ENCODE results near the gene PAQR4. TPM values are rescaled to one million over a fixed set of nuclear protein-coding genes. Genes with fewer than 3 reads are reported as not detected.

PAQR4 gene
- polyA plus RNA-seq, 3 donors: 2.9 to 7.7 (median 4.7) TPM

GRCh38 chr16:2973605-2974318 lies 4.6 kb downstream of the PAQR4 start:
- 86 to 89% (median 86%) methylated on average over 14 to 17 of the region's 17 CpGs for WGBS, 3 donors

GRCh38 chr16:2974319-2975056 lies 5.3 kb downstream of the PAQR4 start:
- H3K27ac ChIP-seq (ENCODE audit: low read depth, low read length): no peak overlapping the region
- 93 to 95% (median 94%) methylated on average over 14 to 15 of the region's 15 CpGs for WGBS, 3 donors

More at GRCh38 chr16:2973605-2974318, 4.6 kb downstream of the PAQR4 start:
- no peak overlapping the region for H3K27ac ChIP-seq (ENCODE audit: low read depth, low read length)

GRCh38 chr16:2975161-2975795 lies 6.1 kb downstream of the PAQR4 start:
- H3K27ac ChIP-seq (ENCODE audit: low read depth, low read length): no peak overlapping the region
- WGBS, 3 donors: 93 to 96% (median 95%) methylated on average over 28 of the region's 28 CpGs

- WGBS, 3 donors: 62 to 94% (median 91%) methylated on average over 7 of the region's 7 CpGs
Observed at GRCh38 chr16:2976201-2976600, 7.1 kb downstream of the PAQR4 start.

GRCh38 chr16:2976673-2977072 lies 7.5 kb downstream of the PAQR4 start:
- no peak overlapping the region for H3K27ac ChIP-seq (ENCODE audit: low read depth, low read length)
- 94 to 95% (median 94%) methylated on average over 14 to 15 of the region's 15 CpGs for WGBS, 3 donors

More at GRCh38 chr16:2976201-2976600, 7.1 kb downstream of the PAQR4 start:
- no peak overlapping the region for H3K27ac ChIP-seq (ENCODE audit: low read depth, low read length)

- H3K27ac ChIP-seq (ENCODE audit: low read depth, low read length): no peak overlapping the region
- WGBS, 3 donors: 36 to 90% (median 78%) methylated on average over 6 of the region's 6 CpGs
Observed at GRCh38 chr16:2977440-2977839, 8.3 kb downstream of the PAQR4 start.

- WGBS, 3 donors: 7 to 8% (median 7%) methylated on average over 42 to 43 of the region's 43 CpGs
- H3K27ac ChIP-seq (ENCODE audit: low read depth, low read length): no peak overlapping the region
Observed at GRCh38 chr16:2979669-2980226, 10.6 kb downstream of the PAQR4 start.

- H3K27ac ChIP-seq (ENCODE audit: low read depth, low read length): no peak within 1 kb of the TSS
- 5 to 7% (median 6%) methylated on average over 68 to 91 of the region's 91 CpGs for WGBS, 3 donors
Observed at GRCh38 chr16:2980227-2981176, 11.4 kb downstream of the PAQR4 start, which contains the start of gene PKMYT1. Gene PKMYT1 (minus strand): TSS chr16:2980446. CDS start chr16:2979657, 789 bp downstream.

- no peak overlapping the region for H3K27ac ChIP-seq (ENCODE audit: low read depth, low read length)
- 44 to 63% (median 59%) methylated on average over 33 of the region's 33 CpGs for WGBS, 3 donors
Observed at GRCh38 chr16:2981177-2981898, 12.2 kb downstream of the PAQR4 start.

- WGBS, 3 donors: 75 to 82% (median 75%) methylated on average over 4 of the region's 4 CpGs
- H3K27ac ChIP-seq (ENCODE audit: low read depth, low read length): no peak overlapping the region
Observed at GRCh38 chr16:2981899-2982250, 12.7 kb downstream of the PAQR4 start.

GRCh38 chr16:2982402-2982801 lies 13.3 kb downstream of the PAQR4 start:
- no peak overlapping the region for H3K27ac ChIP-seq (ENCODE audit: low read depth, low read length)
- 91 to 93% (median 92%) methylated on average over 5 of the region's 5 CpGs for WGBS, 3 donors

- no peak overlapping the region for H3K27ac ChIP-seq (ENCODE audit: low read depth, low read length)
- whole genome bisulfite sequencing, 3 donors: 8 to 9% (median 8%) methylated on average over 42 of the region's 42 CpGs
Observed at GRCh38 chr16:2983706-2984136, 14.6 kb downstream of the PAQR4 start.

- no peak overlapping the region for H3K27ac ChIP-seq (ENCODE audit: low read depth, low read length)
- WGBS, 3 donors: 20 to 83% (median 59%) methylated on average over 9 of the region's 9 CpGs
Observed at GRCh38 chr16:2985462-2985861, 16.3 kb downstream of the PAQR4 start.

- WGBS, 3 donors: 28 to 83% (median 72%) methylated on average over 15 of the region's 15 CpGs
- no peak overlapping the region for H3K27ac ChIP-seq (ENCODE audit: low read depth, low read length)
Observed at GRCh38 chr16:2985893-2986355, 16.8 kb downstream of the PAQR4 start.

- WGBS, 3 donors: 79 to 85% (median 82%) methylated on average over 17 of the region's 17 CpGs
Observed at GRCh38 chr16:2986623-2987188, 17.6 kb downstream of the PAQR4 start.

GRCh38 chr16:2987286-2987685 lies 18.1 kb downstream of the PAQR4 start:
- WGBS, 3 donors: 77 to 92% (median 84%) methylated on average over 8 to 9 of the region's 9 CpGs

More at GRCh38 chr16:2986623-2987188, 17.6 kb downstream of the PAQR4 start:
- H3K27ac ChIP-seq (ENCODE audit: low read depth, low read length): no peak overlapping the region

GRCh38 chr16:2987833-2988232 lies 18.7 kb downstream of the PAQR4 start:
- WGBS, 3 donors: 66 to 69% (median 66%) methylated on average over 6 to 8 of the region's 8 CpGs
- no peak overlapping the region for H3K27ac ChIP-seq (ENCODE audit: low read depth, low read length)

More at GRCh38 chr16:2987286-2987685, 18.1 kb downstream of the PAQR4 start:
- no peak overlapping the region for H3K27ac ChIP-seq (ENCODE audit: low read depth, low read length)

All from adipose tissue (tissue), 3 donors.